Measurements from ENCODE around the gene TTC22.

The TTC22 gene

DNA sequence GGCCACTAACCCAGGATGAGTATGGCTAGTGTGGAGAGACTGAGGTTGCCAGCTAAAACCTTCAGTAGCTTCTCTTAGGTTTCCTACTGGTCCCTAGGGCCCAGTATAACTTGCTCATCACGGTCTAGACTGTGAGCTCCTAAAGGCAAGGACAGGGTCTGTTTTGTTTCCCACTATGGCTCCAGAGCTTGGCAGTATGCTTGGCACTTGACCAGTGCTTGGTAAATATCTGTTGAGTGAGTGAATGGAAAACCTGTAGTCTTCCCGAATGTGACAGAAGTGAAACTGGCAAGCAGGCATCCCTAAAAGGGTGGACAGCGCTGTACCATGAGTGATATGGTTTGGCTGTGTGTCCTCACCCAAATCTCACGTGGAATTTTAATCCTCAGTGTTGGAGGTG is 23.7 kb downstream of the TTC22 start:
- TF ChIP-seq ZBTB7A (IDR thresholded peaks at IDR 0.05; ENCODE audit: low read depth) (no peak), TEAD4 (IDR thresholded peaks at IDR 0.05) (no peak), FOXM1 (IDR thresholded peaks at IDR 0.05; ENCODE audit: borderline replicate concordance, low read depth) (no peak), TCF12 (IDR thresholded peaks at IDR 0.05; ENCODE audit: low read depth) (no peak), USF1 (IDR thresholded peaks at IDR 0.05) (no peak), CREB1 (IDR thresholded peaks at IDR 0.05; ENCODE audit: low read depth) (no peak), NFIC (IDR thresholded peaks at IDR 0.05) (no peak), RAD21 (IDR thresholded peaks at IDR 0.05; ENCODE audit: low read depth) (no peak), REST (IDR thresholded peaks at IDR 0.05; ENCODE audit: low read depth) (no peak), YY1 (IDR thresholded peaks at IDR 0.05; ENCODE audit: low read depth) (no peak), EGR1 (IDR thresholded peaks at IDR 0.05) (no peak), TAF1 (IDR thresholded peaks at IDR 0.05; ENCODE audit: low read depth) (no peak)
- TF ChIP-seq, protein P1, sequence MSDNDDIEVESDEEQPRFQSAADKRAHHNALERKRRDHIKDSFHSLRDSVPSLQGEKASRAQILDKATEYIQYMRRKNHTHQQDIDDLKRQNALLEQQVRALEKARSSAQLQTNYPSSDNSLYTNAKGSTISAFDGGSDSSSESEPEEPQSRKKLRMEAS (IDR thresholded peaks at IDR 0.05) = no peak

GRCh38 chr1:54777011-54777410 is 24.1 kb downstream of the TTC22 start:
- TF ChIP-seq YY1 (IDR thresholded peaks at IDR 0.05; ENCODE audit: low read depth) (no peak), CREB1 (IDR thresholded peaks at IDR 0.05; ENCODE audit: low read depth) (no peak), USF1 (IDR thresholded peaks at IDR 0.05) (no peak), NFIC (IDR thresholded peaks at IDR 0.05) (no peak), RAD21 (IDR thresholded peaks at IDR 0.05; ENCODE audit: low read depth) (no peak), CEBPB (IDR thresholded peaks at IDR 0.05) (no peak), REST (IDR thresholded peaks at IDR 0.05; ENCODE audit: low read depth) (no peak), FOXM1 (IDR thresholded peaks at IDR 0.05; ENCODE audit: borderline replicate concordance, low read depth) (no peak), TEAD4 (IDR thresholded peaks at IDR 0.05) (no peak), EGR1 (IDR thresholded peaks at IDR 0.05) (no peak), TAF1 (IDR thresholded peaks at IDR 0.05; ENCODE audit: low read depth) (no peak), ZBTB7A (IDR thresholded peaks at IDR 0.05; ENCODE audit: low read depth) (no peak), TCF12 (IDR thresholded peaks at IDR 0.05; ENCODE audit: low read depth) (no peak), EP300 (IDR thresholded peaks at IDR 0.05; ENCODE audit: borderline replicate concordance) (no peak)
- TF ChIP-seq, protein P1 (IDR thresholded peaks at IDR 0.05) = no peak

DNA sequence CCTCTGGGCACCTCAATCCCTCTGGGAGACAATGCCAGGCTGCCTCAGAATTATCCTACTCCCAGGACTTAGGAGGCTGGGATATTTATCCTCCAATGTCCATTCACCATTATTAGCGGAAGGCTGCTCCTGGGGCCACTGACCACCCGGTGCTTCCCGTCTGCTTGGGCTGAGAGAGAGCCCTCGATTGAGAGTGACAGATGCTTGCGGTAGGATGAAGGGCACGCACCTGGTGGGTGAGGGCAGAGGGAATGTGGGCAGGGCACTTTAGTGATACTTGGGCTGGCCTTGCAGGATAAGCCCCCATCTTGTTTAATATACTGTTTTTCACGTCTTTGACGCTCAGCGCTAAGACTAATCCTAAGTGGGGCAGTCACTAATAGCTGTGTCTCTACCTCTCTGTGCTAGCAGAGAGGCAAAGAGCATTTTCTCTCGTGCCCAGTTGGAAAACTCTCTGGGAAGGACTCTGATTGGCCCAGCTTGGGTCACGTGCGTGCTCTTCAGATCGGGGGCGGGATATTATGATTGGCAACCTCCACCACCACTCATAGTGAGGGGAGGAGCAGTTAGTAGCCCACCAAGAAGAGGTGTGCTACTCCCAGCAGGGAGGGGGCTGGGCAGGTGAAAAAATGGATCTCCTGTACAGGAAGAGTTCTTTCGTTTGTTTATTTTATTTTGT is 26.2 kb downstream of the TTC22 start:
- no peak for TF ChIP-seq YY1 (IDR thresholded peaks at IDR 0.05; ENCODE audit: low read depth)
- TF ChIP-seq, protein P1 (IDR thresholded peaks at IDR 0.05) = no peak
- no peak for TF ChIP-seq EGR1 (IDR thresholded peaks at IDR 0.05)
- no peak for TF ChIP-seq CREB1 (IDR thresholded peaks at IDR 0.05; ENCODE audit: low read depth)
- TF ChIP-seq USF1 (IDR thresholded peaks at IDR 0.05) = peak; percentile 93
- TF ChIP-seq REST (IDR thresholded peaks at IDR 0.05; ENCODE audit: low read depth) = no peak
- TF ChIP-seq TCF12 (IDR thresholded peaks at IDR 0.05; ENCODE audit: low read depth) = no peak
- no peak for TF ChIP-seq TAF1 (IDR thresholded peaks at IDR 0.05; ENCODE audit: low read depth)
- no peak for TF ChIP-seq RAD21 (IDR thresholded peaks at IDR 0.05; ENCODE audit: low read depth)

Data from Ishikawa (cell line).